OCI-LY3 (cell line): ENCODE measurements around the gene ACADM.

Experiments used
- EZH2phosphoT487 ChIP-seq: fragments of 200-600 bp; shearing (Covaris generic); IDR thresholded peaks from 2 replicates; pipeline ENCODE4 v1.6.1; 2018; ENCODE audit warnings: antibody characterized with exemption, mixed run types, low read depth
- TF ChIP-seq, protein P1 (sequence below): fragments of 200-600, 300-600 bp; sonication (generic); IDR thresholded peaks from 2 replicates; pipeline ENCODE4 v1.5.1; 2014; ENCODE audit warnings: antibody characterized with exemption, low read length, low read depth

DNA sequence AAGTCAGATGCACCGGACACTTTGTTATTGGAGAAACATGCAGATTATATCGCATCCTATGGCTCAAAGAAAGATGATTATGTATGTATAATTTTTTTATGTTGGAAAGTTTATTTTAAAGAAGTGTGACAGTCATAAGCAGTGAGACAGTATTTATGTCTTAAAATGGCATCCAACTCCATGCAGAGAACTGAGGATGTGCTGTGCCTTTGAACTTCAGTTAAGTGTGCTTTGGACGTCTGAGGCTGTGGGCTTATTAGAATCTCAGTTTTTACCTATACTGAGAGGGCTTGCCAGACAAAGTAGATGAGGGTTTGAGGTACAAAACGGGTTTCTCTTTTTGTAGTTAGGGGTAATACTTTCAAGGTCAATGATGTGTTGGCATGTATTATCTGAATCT, 63.0 kb downstream of the ACADM start:
- TF ChIP-seq, protein P1, sequence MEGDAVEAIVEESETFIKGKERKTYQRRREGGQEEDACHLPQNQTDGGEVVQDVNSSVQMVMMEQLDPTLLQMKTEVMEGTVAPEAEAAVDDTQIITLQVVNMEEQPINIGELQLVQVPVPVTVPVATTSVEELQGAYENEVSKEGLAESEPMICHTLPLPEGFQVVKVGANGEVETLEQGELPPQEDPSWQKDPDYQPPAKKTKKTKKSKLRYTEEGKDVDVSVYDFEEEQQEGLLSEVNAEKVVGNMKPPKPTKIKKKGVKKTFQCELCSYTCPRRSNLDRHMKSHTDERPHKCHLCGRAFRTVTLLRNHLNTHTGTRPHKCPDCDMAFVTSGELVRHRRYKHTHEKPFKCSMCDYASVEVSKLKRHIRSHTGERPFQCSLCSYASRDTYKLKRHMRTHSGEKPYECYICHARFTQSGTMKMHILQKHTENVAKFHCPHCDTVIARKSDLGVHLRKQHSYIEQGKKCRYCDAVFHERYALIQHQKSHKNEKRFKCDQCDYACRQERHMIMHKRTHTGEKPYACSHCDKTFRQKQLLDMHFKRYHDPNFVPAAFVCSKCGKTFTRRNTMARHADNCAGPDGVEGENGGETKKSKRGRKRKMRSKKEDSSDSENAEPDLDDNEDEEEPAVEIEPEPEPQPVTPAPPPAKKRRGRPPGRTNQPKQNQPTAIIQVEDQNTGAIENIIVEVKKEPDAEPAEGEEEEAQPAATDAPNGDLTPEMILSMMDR, result no peak
- no peak for TF ChIP-seq EZH2phosphoT487
